Measurements from ENCODE around the gene BTN1A1. TPM values are rescaled to one million over a fixed set of nuclear protein-coding genes. Genes with fewer than 3 reads are reported as not detected.

BTN1A1 gene
- total and polyA plus RNA-seq, 9 of the 15 experiments (the other 6 are each of a cell fraction or from before 2014, with no cell fraction given) = 0.01 to 0.15 (median 0.06) TPM; not detected in 4

DNA sequence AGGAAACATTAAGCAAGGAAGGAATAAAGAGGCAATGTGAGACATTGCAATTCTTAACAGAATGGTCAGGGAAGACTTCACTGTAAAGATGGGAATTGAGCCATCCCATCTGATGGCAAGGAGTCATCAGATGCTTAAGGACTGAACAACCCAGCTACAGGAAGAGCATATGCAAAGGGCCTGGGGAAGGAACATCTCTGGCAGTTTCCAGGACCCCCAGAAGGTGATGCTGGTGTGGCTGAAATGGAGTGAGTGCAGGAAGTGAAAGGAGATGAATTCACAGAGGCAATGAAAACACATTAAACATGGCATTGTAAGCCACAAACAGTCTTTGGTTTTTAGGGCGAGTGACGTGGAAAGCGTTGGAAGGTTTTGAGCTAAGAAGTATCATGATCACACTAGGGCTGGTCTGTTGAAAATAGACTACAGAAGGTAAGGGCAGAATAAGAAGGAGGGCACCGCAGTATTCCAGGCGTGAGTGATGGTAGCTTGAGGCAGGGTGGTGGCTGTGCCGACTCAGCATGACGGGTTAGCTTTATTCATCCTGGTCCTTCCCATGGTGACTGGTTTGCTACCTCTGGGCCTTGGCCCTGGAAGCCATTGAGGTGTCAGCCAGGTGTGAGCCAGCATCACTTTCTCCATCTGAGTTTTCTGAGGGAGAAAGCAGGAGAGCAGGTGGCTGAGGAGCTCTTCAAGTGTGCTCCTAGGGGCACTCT, 35.5 kb upstream of the BTN1A1 start (continued):
- TF ChIP-seq FOXJ3 (CRISPR knock-in tag; IDR thresholded peaks at IDR 0.05) (no peak), ZBTB8A (IDR thresholded peaks at IDR 0.05; ENCODE audit: partially characterized antibody) (no peak), CSDE1 (IDR thresholded peaks at IDR 0.05) (no peak), KHSRP (IDR thresholded peaks at IDR 0.05) (no peak), POLR2A (conservative IDR thresholded peaks at IDR 0.05) (no peak), ZFP30 (CRISPR knock-in tag; IDR thresholded peaks at IDR 0.05; ENCODE audit: borderline replicate concordance) (no peak), NCOA4 (IDR thresholded peaks at IDR 0.05; ENCODE audit: partially characterized antibody) (no peak), KAT8 (IDR thresholded peaks at IDR 0.05; ENCODE audit: low read depth) (no peak), KLF13 (tag; IDR thresholded peaks at IDR 0.05; ENCODE audit: borderline replicate concordance, low read depth) (no peak), MIER1 (IDR thresholded peaks at IDR 0.05; ENCODE audit: low read depth) (peak; percentile 94), SIN3B (IDR thresholded peaks at IDR 0.05; ENCODE audit: low read depth) (no peak), TSC22D4 (tag; IDR thresholded peaks at IDR 0.05) (no peak), SMARCA4 (IDR thresholded peaks at IDR 0.05) (no peak), DNMT1 (IDR thresholded peaks at IDR 0.05) (no peak), ZZZ3 (IDR thresholded peaks at IDR 0.05) (no peak), DMBX1 (CRISPR knock-in tag; IDR thresholded peaks at IDR 0.05; ENCODE audit: borderline replicate concordance) (no peak), RBM25 (IDR thresholded peaks at IDR 0.05; ENCODE audit: low read depth, low read length, severe bottlenecking) (peak; percentile 41), MAFG (tag; conservative IDR thresholded peaks at IDR 0.05) (0 out of 2 replicates have a peak, but pooled peaks have one; percentile 28), ZNF224 (CRISPR knock-in tag; IDR thresholded peaks at IDR 0.05) (no peak)
- TF ChIP-seq, protein P1, sequence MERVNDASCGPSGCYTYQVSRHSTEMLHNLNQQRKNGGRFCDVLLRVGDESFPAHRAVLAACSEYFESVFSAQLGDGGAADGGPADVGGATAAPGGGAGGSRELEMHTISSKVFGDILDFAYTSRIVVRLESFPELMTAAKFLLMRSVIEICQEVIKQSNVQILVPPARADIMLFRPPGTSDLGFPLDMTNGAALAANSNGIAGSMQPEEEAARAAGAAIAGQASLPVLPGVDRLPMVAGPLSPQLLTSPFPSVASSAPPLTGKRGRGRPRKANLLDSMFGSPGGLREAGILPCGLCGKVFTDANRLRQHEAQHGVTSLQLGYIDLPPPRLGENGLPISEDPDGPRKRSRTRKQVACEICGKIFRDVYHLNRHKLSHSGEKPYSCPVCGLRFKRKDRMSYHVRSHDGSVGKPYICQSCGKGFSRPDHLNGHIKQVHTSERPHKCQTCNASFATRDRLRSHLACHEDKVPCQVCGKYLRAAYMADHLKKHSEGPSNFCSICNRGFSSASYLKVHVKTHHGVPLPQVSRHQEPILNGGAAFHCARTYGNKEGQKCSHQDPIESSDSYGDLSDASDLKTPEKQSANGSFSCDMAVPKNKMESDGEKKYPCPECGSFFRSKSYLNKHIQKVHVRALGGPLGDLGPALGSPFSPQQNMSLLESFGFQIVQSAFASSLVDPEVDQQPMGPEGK (CRISPR knock-in tag; IDR thresholded peaks at IDR 0.05; ENCODE audit: borderline replicate concordance) = no peak
